ENCODE results near the gene NFE2L3. TPM values are rescaled to one million over a fixed set of nuclear protein-coding genes. Genes with fewer than 3 reads are reported as not detected.

The NFE2L3 gene
- total and polyA plus RNA-seq, 12 donors: 0.16 to 4.9 (median 0.83) TPM

DNA sequence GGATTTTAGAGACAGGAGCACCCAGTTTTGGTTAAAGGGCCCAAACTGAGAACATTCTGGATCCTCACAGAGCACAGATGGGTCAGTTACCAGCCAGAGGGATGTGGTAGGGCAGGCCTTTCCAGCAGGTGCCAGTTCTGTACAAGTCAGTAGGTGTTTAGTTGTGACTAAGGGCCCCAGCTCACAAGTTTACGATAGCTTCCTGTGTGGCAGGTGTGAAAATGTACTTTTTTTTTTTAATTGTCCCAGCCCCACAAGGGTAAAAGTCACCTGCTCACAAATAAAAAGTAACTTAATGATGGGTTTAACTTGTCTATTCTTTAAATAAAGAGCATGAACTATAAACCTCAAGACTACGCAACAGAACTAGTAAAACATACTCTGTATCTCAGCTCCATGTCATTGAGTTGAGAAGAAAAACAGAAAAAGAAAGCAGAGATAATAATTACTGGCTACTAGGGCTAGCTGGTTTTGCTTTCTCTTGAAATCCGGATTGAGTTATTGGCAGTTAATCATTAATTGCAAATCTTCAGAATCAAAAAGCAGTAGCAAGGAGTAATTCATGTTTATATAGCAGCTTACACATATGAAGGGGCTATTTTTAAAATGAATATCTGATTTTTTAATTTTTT lies 15.4 kb downstream of the NFE2L3 start:
- DNase-seq: no peak
- no peak overlapping the region for H3K27ac ChIP-seq
- H3K36me3 ChIP-seq (replicated peaks in 1 of 2): no peaks in the 10 kb centered on the region
- H3K4me3 ChIP-seq: no peak overlapping the region
- WGBS, 4 donors: 87 to 97% (median 92%) methylated on average over 3 of the region's 3 CpGs
- H3K27me3 ChIP-seq: no peaks in the 10 kb centered on the region
- intact Hi-C loops (cut with DNase I): no loop called here
- no peaks in the 10 kb centered on the region for H3K9me3 ChIP-seq (replicated peaks in 1 of 3)
- H3K4me1 ChIP-seq (replicated peaks in 1 of 2): no peaks in the 10 kb centered on the region
- no peak for TF ChIP-seq CTCF (IDR thresholded peaks at IDR 0.05)
- TF ChIP-seq POLR2A (IDR thresholded peaks at IDR 0.05): no peak

GRCh38 chr7:26168458-26169023 lies 16.5 kb downstream of the NFE2L3 start:
- Histone ChIP-seq H3K9me3 (replicated peaks in 1 of 3) (no peaks in the 10 kb centered on the region), H3K27ac (no peak overlapping the region), H3K4me3 (no peak overlapping the region), H3K4me1 (replicated peaks in 1 of 2) (no peaks in the 10 kb centered on the region), H3K36me3 (replicated peaks in 1 of 2) (no peaks in the 10 kb centered on the region), H3K27me3 (no peaks in the 10 kb centered on the region)
- intact Hi-C loops (cut with DNase I): no loop called here
- TF ChIP-seq POLR2A (IDR thresholded peaks at IDR 0.05): no peak
- no peak for TF ChIP-seq CTCF (IDR thresholded peaks at IDR 0.05)
- DNase-seq: no peak
- 82 to 91% (median 89%) methylated on average over 6 of the region's 6 CpGs for WGBS, 4 donors

- Histone ChIP-seq H3K4me3 (no peak overlapping the region), H3K9me3 (replicated peaks in 1 of 3) (no peaks in the 10 kb centered on the region), H3K27me3 (no peaks in the 10 kb centered on the region), H3K36me3 (replicated peaks in 1 of 2) (no peaks in the 10 kb centered on the region), H3K4me1 (replicated peaks in 1 of 2) (no peaks in the 10 kb centered on the region), H3K27ac (no peak overlapping the region)
- 87 to 96% (median 91%) methylated on average over 3 of the region's 3 CpGs for WGBS, 4 donors
- no peak for TF ChIP-seq POLR2A (IDR thresholded peaks at IDR 0.05)
- TF ChIP-seq CTCF (IDR thresholded peaks at IDR 0.05): no peak
- intact Hi-C loops (cut with DNase I): no loop called here
- DNase-seq: no peak
These were observed 17.3 kb downstream of the NFE2L3 start for GRCh38 chr7:26169271-26169670.

- DNase-seq: no peak
- H3K4me3 ChIP-seq: no peak overlapping the region
- no peaks in the 10 kb centered on the region for H3K9me3 ChIP-seq (replicated peaks in 1 of 3)
- H3K27ac ChIP-seq: no peak overlapping the region
- intact Hi-C loops (cut with DNase I): no loop called here
- H3K27me3 ChIP-seq: no peaks in the 10 kb centered on the region
- no peaks in the 10 kb centered on the region for H3K36me3 ChIP-seq (replicated peaks in 1 of 2)
- 71 to 97% (median 86%) methylated on average over 1 of the region's 1 CpG for WGBS, 4 donors
- no peaks in the 10 kb centered on the region for H3K4me1 ChIP-seq (replicated peaks in 1 of 2)
- TF ChIP-seq POLR2A (IDR thresholded peaks at IDR 0.05) (no peak), CTCF (IDR thresholded peaks at IDR 0.05) (no peak)
These were observed 18.7 kb downstream of the NFE2L3 start for GRCh38 chr7:26170663-26171062.
